ENCODE data around the gene SNTG2.

SNTG2 gene

DNA sequence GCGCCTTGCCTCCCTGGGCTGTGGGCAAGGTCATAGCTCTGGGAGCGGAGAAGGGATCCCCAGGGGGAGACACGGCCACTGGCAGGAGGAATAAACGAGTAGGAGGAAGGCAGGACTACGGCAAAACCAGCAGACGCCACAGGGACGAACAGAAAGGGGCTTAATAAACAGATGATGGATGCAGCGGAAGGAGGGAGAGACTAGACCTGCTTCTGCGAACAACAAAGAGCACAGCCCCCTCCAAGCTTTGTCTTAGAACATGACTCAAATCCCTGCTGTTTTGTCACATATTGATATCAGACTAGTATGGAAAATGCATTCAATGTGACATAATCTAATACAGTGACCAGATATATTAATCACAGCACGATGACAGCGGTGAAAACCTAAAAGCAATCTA lies 306.7 kb downstream of the SNTG2 start:
- TF ChIP-seq POLR2A (IDR thresholded peaks at IDR 0.05; ENCODE audit: low read length) (no peak), GATA1 (IDR thresholded peaks at IDR 0.05; ENCODE audit: low read depth, low read length) (no peak)

DNA sequence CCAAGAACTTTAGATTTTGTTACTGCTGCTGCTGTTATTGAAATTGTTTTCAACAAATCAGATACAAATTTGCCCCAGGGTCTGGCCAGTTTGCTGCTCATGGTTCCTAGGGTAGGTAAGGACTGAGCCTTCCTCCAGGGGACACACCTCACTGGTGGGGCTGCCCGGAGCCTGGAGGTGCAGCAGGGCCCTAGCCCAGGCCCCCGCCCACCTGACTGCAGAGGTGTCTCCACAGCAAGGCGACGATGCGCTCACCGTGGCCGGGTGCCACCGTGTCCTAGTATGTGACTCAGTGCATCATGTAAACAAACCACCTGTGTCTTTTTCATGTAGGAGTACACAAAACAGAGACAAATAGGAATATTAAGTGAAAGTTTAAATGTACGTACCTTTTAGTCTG lies 309.1 kb downstream of the SNTG2 start:
- TF ChIP-seq GATA1 (IDR thresholded peaks at IDR 0.05; ENCODE audit: low read depth, low read length) (no peak), POLR2A (IDR thresholded peaks at IDR 0.05; ENCODE audit: low read length) (no peak)
- no peak for DNase-seq

More for the DNA sequence above, 306.7 kb downstream of the SNTG2 start:
- no peak for DNase-seq

DNA sequence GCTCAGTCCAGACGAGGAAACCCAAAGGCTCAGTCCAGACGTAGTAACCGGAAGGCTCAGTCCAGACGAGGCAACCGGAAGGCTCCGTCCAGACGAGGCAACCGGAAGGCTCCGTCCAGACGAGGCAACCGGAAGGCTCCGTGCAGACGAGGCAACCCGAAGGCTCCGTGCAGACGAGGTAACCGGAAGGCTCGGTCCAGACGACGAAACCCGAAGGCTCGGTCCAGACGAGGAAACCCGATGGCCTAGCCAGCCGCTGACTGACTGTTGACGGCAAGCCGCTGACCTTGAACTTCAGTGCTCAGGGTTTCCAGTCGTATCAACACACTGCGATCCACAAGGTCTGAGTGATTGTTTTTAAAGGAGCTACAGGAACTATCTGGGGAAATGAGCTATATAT lies 312.0 kb downstream of the SNTG2 start:
- no peak for TF ChIP-seq GATA1 (IDR thresholded peaks at IDR 0.05; ENCODE audit: low read depth, low read length)
- TF ChIP-seq POLR2A (IDR thresholded peaks at IDR 0.05; ENCODE audit: low read length): no peak
- no peak for DNase-seq

DNA sequence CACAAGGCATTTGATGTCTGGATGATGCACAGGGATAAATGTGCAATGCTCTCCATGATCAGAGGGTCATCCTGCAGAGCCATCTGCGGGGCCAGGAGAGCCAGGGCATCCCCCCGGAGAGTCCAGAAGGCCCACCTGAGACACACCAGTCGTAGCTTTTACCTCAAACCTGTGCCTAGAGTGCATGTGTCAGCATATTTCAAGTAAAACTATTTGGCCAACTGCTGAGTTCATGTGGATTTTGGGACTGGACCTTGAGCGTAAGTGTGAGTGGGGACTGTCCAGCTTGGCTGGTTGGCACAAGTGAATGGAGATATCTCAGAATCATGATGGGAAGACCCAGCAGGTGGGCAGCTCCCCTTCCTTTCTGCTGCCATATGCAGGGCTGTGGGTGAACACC lies 314.8 kb downstream of the SNTG2 start:
- no peak for TF ChIP-seq POLR2A (IDR thresholded peaks at IDR 0.05; ENCODE audit: low read length)
- TF ChIP-seq GATA1 (IDR thresholded peaks at IDR 0.05; ENCODE audit: low read depth, low read length): no peak
- no peak for DNase-seq

DNA sequence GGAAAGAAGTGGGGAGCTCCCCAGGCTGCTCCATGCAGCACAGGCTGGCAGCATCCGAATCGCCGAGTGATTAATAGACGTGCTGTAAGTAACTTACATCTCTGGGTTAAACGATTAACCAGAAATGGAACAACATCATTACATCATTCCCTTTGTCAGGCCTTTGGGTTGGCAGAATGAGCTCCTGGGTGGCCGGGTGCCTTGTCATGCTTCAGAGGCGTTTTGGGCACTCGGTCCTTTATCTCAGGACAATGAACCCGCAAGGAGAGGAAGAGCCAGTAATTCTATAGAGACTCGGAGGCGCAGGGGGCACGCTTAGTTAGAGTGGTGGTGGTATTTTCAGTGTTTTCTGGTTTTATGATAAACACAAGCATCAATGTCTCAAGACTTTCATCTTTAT lies 315.7 kb downstream of the SNTG2 start:
- no peak for TF ChIP-seq POLR2A (IDR thresholded peaks at IDR 0.05; ENCODE audit: low read length)
- TF ChIP-seq GATA1 (IDR thresholded peaks at IDR 0.05; ENCODE audit: low read depth, low read length): no peak
- DNase-seq: no peak

DNA sequence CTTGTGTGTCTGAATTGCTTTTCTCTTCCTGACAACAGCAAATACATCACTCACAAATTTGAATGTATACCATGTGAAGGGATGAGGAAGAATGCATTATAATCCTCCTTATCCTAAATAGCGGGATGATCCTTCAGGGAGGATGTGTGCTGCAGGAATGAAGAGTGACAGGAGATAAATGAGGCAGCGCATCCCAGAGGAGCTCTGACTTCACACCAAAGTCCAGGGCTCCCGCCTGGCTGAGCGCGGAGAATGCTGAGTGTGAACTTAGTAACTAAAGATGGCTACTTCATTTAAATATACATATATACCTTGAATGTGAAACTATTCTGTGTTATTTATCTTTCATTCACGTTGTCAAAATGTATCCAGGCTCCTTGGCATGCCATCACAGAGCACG lies 317.4 kb downstream of the SNTG2 start:
- TF ChIP-seq GATA1 (IDR thresholded peaks at IDR 0.05; ENCODE audit: low read depth, low read length) (no peak), POLR2A (IDR thresholded peaks at IDR 0.05; ENCODE audit: low read length) (no peak)
- no peak for DNase-seq

DNA sequence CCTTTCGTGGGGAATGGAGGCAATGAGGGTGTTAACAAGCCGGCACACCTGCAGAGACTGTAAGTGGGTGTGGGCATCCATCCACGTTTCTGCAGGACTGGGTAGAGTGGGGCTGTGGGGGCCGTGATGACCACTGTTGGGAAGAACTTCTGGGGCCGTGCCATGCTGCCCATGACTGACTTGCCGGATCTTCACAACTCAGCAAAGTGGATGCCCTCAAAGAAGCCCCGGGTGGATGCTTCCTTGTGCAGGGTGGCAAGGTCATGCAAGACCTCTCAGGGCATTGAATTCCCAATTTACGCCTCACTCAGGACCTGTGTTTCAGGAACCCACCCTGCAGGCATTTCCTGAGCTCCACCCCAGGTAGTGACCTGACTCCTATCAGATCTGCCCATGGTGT lies 319.2 kb downstream of the SNTG2 start:
- DNase-seq: no peak
- no peak for TF ChIP-seq POLR2A (IDR thresholded peaks at IDR 0.05; ENCODE audit: low read length)
- TF ChIP-seq GATA1 (IDR thresholded peaks at IDR 0.05; ENCODE audit: low read depth, low read length): no peak

DNA sequence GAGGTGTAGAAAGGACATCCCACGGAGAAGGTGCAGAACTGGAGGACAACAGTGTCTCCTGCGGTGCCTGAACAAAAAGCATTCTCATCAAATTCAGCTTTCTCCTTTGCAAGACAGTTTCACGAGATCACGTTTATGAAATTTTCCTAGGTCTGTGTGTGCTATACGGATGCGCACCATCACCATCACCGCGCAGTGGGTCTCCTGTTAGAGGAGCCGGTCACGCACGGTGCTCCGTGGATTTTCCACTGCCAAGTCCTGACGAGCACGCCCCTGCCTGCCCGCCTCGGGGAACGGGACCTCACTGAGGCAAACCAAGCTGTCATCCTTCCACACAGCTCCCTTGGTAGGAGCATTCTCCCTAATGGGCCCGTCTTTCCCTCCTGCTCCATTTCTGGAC lies 322.2 kb downstream of the SNTG2 start:
- DNase-seq: no peak
- TF ChIP-seq POLR2A (IDR thresholded peaks at IDR 0.05; ENCODE audit: low read length) (no peak), GATA1 (IDR thresholded peaks at IDR 0.05; ENCODE audit: low read depth, low read length) (no peak)

DNA sequence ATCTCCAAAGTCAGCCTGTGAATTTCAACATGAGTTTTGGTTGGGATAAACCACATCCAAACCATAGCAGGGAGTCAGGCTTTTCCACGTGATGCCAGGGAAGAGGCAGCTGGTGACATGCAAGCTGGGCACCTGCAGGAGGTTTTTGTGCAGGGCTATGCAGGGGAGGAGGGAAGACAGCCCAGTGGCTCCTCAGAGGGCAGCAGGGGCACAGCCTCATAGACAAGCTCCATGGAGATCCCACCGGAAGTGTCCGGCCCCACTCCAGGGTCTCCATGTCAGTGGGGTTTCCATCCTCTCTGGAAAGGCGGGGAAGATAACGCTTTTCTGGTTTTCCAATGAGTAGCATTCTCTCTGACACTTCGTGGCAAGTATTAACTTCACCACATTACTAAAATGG lies 327.0 kb downstream of the SNTG2 start:
- no peak for DNase-seq

DNA sequence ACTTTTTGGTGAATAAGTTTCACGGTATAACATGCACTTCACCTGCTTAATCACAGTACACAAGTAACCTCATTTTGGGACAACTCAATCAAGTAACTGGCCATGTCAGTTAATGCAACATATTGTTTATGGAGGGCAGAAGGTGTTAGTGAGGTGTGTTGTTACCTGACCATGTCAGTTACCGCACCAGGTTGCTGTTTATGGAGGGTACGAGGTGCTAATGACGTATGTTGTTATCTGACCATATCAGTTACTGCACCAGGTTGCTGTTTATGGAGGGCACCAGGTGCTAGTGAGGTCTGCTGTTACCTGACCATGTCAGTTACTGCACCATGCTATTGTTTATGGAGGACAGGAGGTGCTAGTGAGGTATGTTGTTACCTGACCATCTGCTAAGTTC lies 327.5 kb downstream of the SNTG2 start:
- TF ChIP-seq POLR2A (IDR thresholded peaks at IDR 0.05; ENCODE audit: low read length) (no peak), GATA1 (IDR thresholded peaks at IDR 0.05; ENCODE audit: low read depth, low read length) (no peak)
- no peak for DNase-seq

More for the DNA sequence above, 327.0 kb downstream of the SNTG2 start:
- TF ChIP-seq POLR2A (IDR thresholded peaks at IDR 0.05; ENCODE audit: low read length): no peak
- no peak for TF ChIP-seq GATA1 (IDR thresholded peaks at IDR 0.05; ENCODE audit: low read depth, low read length)

DNA sequence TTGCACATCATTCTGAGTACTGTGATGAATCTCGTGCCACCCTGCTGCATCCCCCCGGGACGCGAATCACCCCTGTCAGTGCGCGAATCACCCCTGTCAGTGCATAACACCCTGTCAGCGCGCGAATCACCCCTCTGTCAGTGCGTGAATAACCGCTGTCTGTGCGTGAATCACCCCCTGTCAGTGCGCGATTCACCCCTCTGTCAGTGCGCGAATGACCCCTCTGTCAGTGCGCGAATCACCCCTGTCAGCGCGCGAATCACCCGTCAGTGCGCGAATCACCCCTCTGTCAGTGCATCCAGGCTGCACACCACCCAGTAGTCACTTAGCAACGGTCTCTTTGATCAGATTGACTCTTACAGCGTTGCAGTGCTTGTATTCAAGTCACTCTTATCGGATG lies 328.2 kb downstream of the SNTG2 start:
- DNase-seq: no peak
- TF ChIP-seq POLR2A (IDR thresholded peaks at IDR 0.05; ENCODE audit: low read length): no peak
- TF ChIP-seq GATA1 (IDR thresholded peaks at IDR 0.05; ENCODE audit: low read depth, low read length): no peak

DNA sequence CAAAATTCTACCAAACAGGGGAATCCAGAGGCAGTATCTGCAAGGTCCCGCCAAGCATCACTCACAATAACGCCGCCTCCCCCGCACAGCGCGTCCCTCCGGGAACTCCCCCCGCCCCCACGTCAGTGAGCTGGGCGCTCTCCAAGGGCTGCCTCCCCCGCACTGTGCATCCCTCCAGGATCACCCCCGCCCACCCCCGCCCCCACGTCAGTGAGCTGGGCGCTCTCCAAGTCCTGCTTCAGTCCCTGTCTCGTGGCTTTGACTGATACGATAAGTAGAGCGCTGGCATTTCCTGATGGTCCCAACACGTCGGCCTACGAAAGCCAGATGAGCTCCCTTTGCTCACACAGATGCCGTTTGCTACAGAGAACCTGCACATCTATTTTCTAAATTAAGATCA lies 331.9 kb downstream of the SNTG2 start:
- TF ChIP-seq GATA1 (IDR thresholded peaks at IDR 0.05; ENCODE audit: low read depth, low read length): no peak
- TF ChIP-seq POLR2A (IDR thresholded peaks at IDR 0.05; ENCODE audit: low read length): no peak
- no peak for DNase-seq

DNA sequence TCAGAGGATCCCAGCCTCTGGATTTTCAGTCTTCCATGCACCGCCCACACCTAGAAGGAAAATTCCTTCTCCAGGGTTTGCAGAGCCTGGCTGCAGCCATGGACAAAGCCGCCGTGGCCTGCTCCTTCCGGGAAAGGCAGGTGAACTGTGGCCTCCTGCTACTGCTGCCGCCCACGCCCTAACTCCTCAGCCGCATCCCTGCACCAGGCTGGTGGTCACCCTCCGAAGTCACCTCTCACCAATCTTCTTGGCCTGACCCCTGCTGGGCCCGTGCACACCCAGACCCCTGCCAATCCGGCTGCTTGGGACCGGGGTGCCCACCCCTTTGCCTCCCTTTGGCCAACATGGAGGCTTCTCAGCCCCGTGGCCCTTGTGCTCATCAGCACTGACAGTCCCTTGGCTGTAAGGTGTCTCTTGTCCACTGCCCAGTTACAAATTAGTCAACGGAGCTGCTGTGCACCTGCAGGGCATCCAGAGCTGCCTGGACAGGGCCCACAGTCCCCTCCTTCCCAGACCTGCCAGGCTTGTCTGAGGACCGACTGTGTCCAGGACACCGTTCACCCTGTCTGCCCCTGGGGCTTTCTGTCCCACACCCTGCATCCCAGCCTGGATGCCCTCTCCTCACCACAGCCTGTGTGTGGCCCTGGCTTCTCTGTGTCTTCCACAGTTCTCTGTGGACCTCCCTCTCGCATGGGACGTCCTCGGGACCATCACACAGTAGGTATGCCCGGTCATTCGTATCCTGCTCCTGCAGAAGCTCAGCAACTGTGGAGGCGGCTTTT lies 332.6 kb downstream of the SNTG2 start:
- no peak for DNase-seq
- TF ChIP-seq GATA1 (IDR thresholded peaks at IDR 0.05; ENCODE audit: low read depth, low read length) (no peak), POLR2A (IDR thresholded peaks at IDR 0.05; ENCODE audit: low read length) (no peak)

DNA sequence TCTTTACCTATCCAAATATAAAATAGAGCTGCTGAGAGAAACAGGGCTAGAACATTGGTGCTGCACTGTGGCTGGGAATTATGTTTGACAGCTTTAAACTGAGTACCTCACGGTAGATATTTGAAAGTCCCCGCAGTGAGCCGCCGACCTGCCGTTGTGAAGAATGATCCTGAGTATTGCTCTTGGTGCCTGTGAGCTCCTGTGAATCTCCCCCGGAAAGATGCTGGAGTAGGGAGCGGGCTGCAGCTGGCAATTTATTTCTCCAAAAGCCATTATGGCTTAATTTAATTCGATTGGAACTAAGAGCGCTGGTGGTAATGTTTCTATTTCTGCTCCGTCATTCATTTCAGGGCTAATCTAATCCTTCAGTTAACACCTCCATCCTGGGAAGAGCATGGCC lies 333.2 kb downstream of the SNTG2 start:
- no peak for TF ChIP-seq GATA1 (IDR thresholded peaks at IDR 0.05; ENCODE audit: low read depth, low read length)
- TF ChIP-seq POLR2A (IDR thresholded peaks at IDR 0.05; ENCODE audit: low read length): no peak
- DNase-seq: no peak

DNA sequence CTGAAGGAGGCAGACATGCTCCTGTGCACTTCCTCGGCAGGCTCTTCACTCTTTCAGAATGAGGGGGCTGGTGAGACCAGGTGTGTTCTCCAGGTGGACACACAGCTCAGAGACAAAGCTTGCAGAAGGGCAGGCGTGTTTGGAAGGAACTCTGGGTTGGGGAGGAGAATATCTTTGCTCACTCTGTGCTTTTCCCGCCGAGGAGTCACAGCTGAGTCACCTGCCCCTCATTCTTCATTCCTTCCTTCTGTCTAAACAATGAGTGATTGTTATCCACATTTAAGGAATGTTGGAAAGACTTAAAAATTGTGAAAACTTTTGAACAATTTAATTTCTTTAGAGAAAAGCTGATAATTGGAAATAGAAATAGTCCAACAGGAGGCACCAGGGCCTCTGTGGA lies 336.3 kb downstream of the SNTG2 start:
- TF ChIP-seq POLR2A (IDR thresholded peaks at IDR 0.05; ENCODE audit: low read length) (no peak), GATA1 (IDR thresholded peaks at IDR 0.05; ENCODE audit: low read depth, low read length) (no peak)
- DNase-seq: no peak

All from erythroblast (primary cell).